ENCODE data around the gene USP17L13.
"Not testable (repeated sequence)": the region's sequence is repeated elsewhere in the genome, so short reads cannot be mapped to it uniquely, and the experiment has no call there.

The USP17L13 gene, protein sequence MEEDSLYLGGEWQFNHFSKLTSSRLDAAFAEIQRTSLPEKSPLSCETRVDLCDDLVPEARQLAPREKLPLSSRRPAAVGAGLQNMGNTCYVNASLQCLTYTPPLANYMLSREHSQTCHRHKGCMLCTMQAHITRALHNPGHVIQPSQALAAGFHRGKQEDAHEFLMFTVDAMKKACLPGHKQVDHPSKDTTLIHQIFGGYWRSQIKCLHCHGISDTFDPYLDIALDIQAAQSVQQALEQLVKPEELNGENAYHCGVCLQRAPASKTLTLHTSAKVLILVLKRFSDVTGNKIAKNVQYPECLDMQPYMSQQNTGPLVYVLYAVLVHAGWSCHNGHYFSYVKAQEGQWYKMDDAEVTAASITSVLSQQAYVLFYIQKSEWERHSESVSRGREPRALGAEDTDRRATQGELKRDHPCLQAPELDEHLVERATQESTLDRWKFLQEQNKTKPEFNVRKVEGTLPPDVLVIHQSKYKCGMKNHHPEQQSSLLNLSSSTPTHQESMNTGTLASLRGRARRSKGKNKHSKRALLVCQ

GRCh38 chr4:9224596-9224995, at the start of gene USP17L13:
USP17L13 (plus strand) TSS chr4:9224896; CDS start chr4:9224896, 0 bp downstream.
- DNase-seq, result not testable (repeated sequence)

DNA sequence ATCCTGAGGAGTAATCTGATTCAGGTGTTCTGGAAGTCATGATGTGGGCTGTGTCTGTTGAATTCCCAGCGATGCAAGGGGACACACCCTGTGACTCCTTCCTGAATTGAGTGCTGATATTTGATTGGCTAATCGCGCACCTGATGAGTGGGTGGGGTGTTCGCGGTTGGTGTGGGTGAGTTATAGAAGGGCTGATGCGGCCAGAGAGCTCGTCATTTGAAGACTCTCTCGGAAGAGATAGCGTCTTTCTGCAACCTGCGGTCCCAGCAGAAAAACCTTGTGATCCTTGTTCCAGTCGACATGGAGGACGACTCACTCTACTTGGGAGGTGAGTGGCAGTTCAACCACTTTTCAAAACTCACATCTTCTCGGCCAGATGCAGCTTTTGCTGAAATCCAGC, 14.3 kb upstream of the USP17L13 start, which contains the start of gene USP17L10:
TSS of gene USP17L10 (plus strand) at position 301 of the 400 bp plus-strand sequence. CDS start at position 301, 0 bp downstream.
- not testable (repeated sequence) for DNase-seq

GRCh38 chr4:9214701-9215100, 10.0 kb upstream of the USP17L13 start:
- not testable (repeated sequence) for DNase-seq

DNA sequence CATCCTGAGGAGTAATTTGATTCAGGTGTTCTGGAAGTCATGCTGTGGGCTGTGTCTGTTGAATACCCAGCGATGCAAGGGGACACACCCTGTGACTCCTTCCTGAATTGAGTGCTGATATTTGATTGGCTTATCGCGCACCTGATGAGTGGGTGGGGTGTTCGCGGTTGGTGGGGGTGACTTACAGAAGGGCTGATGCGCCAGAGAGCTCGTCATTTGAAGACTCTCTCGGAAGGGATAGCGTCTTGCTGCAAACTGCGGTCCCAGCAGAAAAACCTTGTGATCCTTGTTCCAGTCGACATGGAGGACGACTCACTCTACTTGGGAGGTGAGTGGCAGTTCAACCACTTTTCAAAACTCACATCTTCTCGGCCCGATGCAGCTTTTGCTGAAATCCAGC, 9.6 kb upstream of the USP17L13 start, which contains the start of gene USP17L11:
TSS of gene USP17L11 (plus strand) at position 301 of the 400 bp plus-strand sequence. CDS start at position 301, 0 bp downstream.
- not testable (repeated sequence) for DNase-seq

DNA sequence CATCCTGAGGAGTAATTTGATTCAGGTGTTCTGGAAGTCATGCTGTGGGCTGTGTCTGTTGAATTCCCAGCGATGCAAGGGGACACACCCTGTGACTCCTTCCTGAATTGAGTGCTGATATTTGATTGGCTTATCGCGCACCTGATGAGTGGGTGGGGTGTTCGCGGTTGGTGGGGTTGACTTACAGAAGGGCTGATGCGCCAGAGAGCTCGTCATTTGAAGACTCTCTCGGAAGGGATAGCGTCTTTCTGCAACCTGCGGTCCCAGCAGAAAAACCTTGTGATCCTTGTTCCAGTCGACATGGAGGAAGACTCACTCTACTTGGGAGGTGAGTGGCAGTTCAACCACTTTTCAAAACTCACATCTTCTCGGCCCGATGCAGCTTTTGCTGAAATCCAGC, 4.8 kb upstream of the USP17L13 start, which contains the start of gene USP17L12:
TSS of gene USP17L12 (plus strand) at position 301 of the 400 bp plus-strand sequence. CDS start at position 301, 0 bp downstream.
- DNase-seq, result not testable (repeated sequence)

DNA sequence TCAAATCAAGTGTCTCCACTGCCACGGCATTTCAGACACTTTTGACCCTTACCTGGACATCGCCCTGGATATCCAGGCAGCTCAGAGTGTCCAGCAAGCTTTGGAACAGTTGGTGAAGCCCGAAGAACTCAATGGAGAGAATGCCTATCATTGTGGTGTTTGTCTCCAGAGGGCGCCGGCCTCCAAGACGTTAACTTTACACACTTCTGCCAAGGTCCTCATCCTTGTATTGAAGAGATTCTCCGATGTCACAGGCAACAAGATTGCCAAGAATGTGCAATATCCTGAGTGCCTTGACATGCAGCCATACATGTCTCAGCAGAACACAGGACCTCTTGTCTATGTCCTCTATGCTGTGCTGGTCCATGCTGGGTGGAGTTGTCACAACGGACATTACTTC, 5.6 kb downstream of the USP17L13 start:
- DNase-seq, result not testable (repeated sequence)

DNA sequence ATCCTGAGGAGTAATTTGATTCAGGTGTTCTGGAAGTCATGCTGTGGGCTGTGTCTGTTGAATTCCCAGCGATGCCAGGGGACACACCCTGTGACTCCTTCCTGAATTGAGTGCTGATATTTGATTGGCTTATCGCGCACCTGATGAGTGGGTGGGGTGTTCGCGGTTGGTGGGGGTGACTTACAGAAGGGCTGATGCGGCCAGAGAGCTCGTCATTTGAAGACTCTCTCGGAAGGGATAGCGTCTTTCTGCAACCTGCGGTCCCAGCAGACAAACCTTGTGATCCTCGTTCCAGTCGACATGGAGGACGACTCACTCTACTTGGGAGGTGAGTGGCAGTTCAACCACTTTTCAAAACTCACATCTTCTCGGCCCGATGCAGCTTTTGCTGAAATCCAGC, 9.4 kb downstream of the USP17L13 start, which contains the start of gene USP17L15:
TSS of gene USP17L15 (plus strand) at position 301 of the 400 bp plus-strand sequence. CDS start at position 301, 0 bp downstream.
- DNase-seq, result not testable (repeated sequence)

DNA sequence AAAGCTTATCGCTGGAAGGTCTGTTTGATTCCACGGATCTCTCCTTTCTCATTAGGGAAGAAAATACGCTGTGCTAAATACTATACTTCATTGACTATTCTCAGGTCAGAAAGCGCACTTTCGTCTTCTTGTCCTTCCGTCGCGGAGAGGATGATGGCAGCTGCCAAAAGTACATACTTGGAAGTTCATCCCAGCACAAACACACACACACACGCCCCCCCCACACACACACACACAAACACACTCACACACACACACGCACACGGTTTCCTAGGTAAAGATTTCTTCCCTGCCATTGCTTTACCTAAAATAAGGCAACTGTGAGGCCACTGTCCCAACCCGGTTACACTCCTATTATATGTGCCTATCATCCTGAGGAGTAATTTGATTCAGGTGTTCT, 13.8 kb downstream of the USP17L13 start:
- DNase-seq, result not testable (repeated sequence)

- DNase-seq, result not testable (repeated sequence)
These were observed 18.9 kb downstream of the USP17L13 start, which contains the start of gene USP17L17 for GRCh38 chr4:9243579-9243978. USP17L17 (plus strand) TSS chr4:9243879; CDS start chr4:9243879, 0 bp downstream.

- DNase-seq, result peak; percentile 0
These were observed 23.4 kb downstream of the USP17L13 start, which contains the start of gene USP17L18 for GRCh38 chr4:9247953-9248680. USP17L18 (plus strand) TSS chr4:9248630; CDS start chr4:9248630, 0 bp downstream.

- DNase-seq, result not testable (repeated sequence)
These were observed 28.4 kb downstream of the USP17L13 start, which contains the start of gene USP17L19 for GRCh38 chr4:9253078-9253477. USP17L19 (plus strand) TSS chr4:9253378; CDS start chr4:9253378, 0 bp downstream.

GRCh38 chr4:9257824-9258223, 33.1 kb downstream of the USP17L13 start, which contains the start of gene USP17L20:
USP17L20 (plus strand) TSS chr4:9258124; CDS start chr4:9258124, 0 bp downstream.
- DNase-seq, result not testable (repeated sequence)

GRCh38 chr4:9262572-9262971, 37.9 kb downstream of the USP17L13 start, which contains the start of gene USP17L21:
USP17L21 (plus strand) TSS chr4:9262872; CDS start chr4:9262872, 0 bp downstream.
- DNase-seq, result not testable (repeated sequence)

GRCh38 chr4:9267319-9267718, 42.6 kb downstream of the USP17L13 start, which contains the start of gene USP17L22:
USP17L22 (plus strand) TSS chr4:9267619; CDS start chr4:9267619, 0 bp downstream.
- DNase-seq, result not testable (repeated sequence)

GRCh38 chr4:9271719-9272118, 47.0 kb downstream of the USP17L13 start:
- not testable (repeated sequence) for DNase-seq
